ENCODE data around the gene FBXW7. TPM values are rescaled to one million over a fixed set of nuclear protein-coding genes. Genes with fewer than 3 reads are reported as not detected.

FBXW7 gene
- total RNA-seq, 1 experiment from 2014 or later, result 23.0 TPM

- TF ChIP-seq TCF7L2 (IDR thresholded peaks at IDR 0.05; ENCODE audit: borderline replicate concordance, extremely low read depth, insufficient read depth, insufficient read length) (no peak), MAX (IDR thresholded peaks at IDR 0.05) (no peak), REST (IDR thresholded peaks at IDR 0.05; ENCODE audit: low read depth) (no peak), EZH2 (IDR thresholded peaks at IDR 0.05) (no peak), CBX3 (IDR thresholded peaks at IDR 0.05; ENCODE audit: low read depth) (no peak), ZFX (IDR thresholded peaks at IDR 0.05) (no peak), YY1 (IDR thresholded peaks at IDR 0.05; ENCODE audit: extremely low read depth, insufficient replicate concordance, low read depth, low read length) (no peak), SIN3A (IDR thresholded peaks at IDR 0.05; ENCODE audit: low read depth) (no peak), POLR2A (IDR thresholded peaks at IDR 0.05; ENCODE audit: borderline replicate concordance, extremely low read depth, insufficient read depth, insufficient read length) (no peak)
- TF ChIP-seq, protein P1, sequence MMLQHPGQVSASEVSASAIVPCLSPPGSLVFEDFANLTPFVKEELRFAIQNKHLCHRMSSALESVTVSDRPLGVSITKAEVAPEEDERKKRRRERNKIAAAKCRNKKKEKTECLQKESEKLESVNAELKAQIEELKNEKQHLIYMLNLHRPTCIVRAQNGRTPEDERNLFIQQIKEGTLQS (IDR thresholded peaks at IDR 0.05), result no peak
These were observed 210.1 kb downstream of the FBXW7 start (continued) for GRCh38 chr4:152325831-152326230.

DNA sequence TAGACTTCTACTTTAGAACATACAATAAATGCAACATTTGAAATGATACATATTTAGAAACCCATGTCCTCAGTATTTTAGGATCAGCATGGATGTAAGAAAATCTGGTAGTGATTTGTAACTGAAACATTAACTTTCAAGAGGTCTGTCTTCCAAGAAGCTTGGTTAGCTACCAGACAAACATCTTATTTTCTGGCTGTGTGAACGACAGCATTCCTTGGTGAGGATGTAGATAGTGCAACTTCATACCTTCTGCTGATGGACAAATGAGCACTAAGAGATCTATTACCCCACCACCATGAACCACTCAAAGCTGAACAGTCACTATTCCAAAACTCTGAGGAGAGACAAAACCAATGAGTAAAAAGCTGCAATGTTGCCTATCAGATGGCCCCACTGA is 212.7 kb downstream of the FBXW7 start:
- Histone ChIP-seq H3K79me2 (ENCODE audit: insufficient read depth, low read length) (no peaks in the 10 kb centered on the region), H3K4me2 (ENCODE audit: low read length) (no peak overlapping the region), H2AFZ (ENCODE audit: low read depth, low read length, poor library complexity, severe bottlenecking) (no peak overlapping the region), H3K9me3 (ENCODE audit: control insufficient read depth in 1 of 2, insufficient read depth in 1 of 2, low read depth in 1 of 2, low read length in 2 of 2) (no peaks in the 10 kb centered on the region), H3K4me1 (ENCODE audit: control insufficient read depth in 1 of 2, insufficient read depth in 2 of 2, low read length in 2 of 2) (peaks cover 0 to 11% of the 10 kb centered on the region in 2 experiments; a peak in 1 of 4 replicates), H3K4me3 (replicated peaks in 1 of 2; ENCODE audit: low read depth in 1 of 2, low read length in 2 of 2) (no peak overlapping the region), H3K36me3 (ENCODE audit: control insufficient read depth in 1 of 2, insufficient read depth in 2 of 2, low read length in 2 of 2) (peaks cover 0 to 11% of the 10 kb centered on the region in 2 experiments; a peak in 3 of 4 replicates), H3K27ac (ENCODE audit: low read depth, low read length) (no peak overlapping the region), H3K9me2 (ENCODE audit: insufficient read depth) (no peaks in the 10 kb centered on the region), H3K27me3 (ENCODE audit: insufficient read depth, low read length) (no peaks in the 10 kb centered on the region), H3K9ac (ENCODE audit: low read length) (no peak overlapping the region), H4K20me1 (ENCODE audit: insufficient read depth) (no peaks in the 10 kb centered on the region)
- BruUV-seq (replicated peaks), result no TSS peak
- DNase-seq (ENCODE audit: low read depth, low spot score), result no peak
- RAD21 ChIA-PET (ENCODE audit: low non-redundant PET in 1 of 2, low total read pairs in 2 of 2, uncharacterized antibody in 2 of 2, unreplicated experiment in 2 of 2), result no interaction called here
- no peak for ATAC-seq
- POLR2A ChIA-PET, result no interaction called here
- CTCF ChIA-PET, result no interaction called here
- intact Hi-C loops (cut with micrococcal nuclease), result no loop called here
- TF ChIP-seq REST (IDR thresholded peaks at IDR 0.05; ENCODE audit: low read depth) (no peak), ZBTB33 (IDR thresholded peaks at IDR 0.05; ENCODE audit: extremely low read depth, insufficient replicate concordance, low read length) (no peak), SP1 (IDR thresholded peaks at IDR 0.05; ENCODE audit: low read depth) (no peak), FOSL1 (IDR thresholded peaks at IDR 0.05; ENCODE audit: low read depth) (no peak), ZFX (IDR thresholded peaks at IDR 0.05) (no peak), EGR1 (IDR thresholded peaks at IDR 0.05; ENCODE audit: low read depth) (no peak), POLR2A (IDR thresholded peaks at IDR 0.05; ENCODE audit: borderline replicate concordance, extremely low read depth, insufficient read depth, insufficient read length) (no peak)
- TF ChIP-seq, protein P1 (IDR thresholded peaks at IDR 0.05), result no peak

Measured in HCT116 (cell line).